ENCODE measurements around the gene TNRC18.

TNRC18 gene

GRCh38 chr7:5469375-5470166 is 45.9 kb upstream of the TNRC18 start:
- DNase-seq = no peak
- Histone ChIP-seq H3K27ac (no peak overlapping the region), H3K4me3 (ENCODE audit: low read depth, low read length) (no peak overlapping the region), H3K36me3 (replicated peaks) (no peaks in the 10 kb centered on the region), H3K27me3 (replicated peaks) (no peaks in the 10 kb centered on the region)
- TF ChIP-seq CTCF (IDR thresholded peaks at IDR 0.05; ENCODE audit: low read depth, low read length, missing control alignments) = no peak
- in situ Hi-C loops (cut with HindIII; ENCODE audit: low pct_ligation_motif_present, low sequenced_read_pairs) = no loop called here

DNA sequence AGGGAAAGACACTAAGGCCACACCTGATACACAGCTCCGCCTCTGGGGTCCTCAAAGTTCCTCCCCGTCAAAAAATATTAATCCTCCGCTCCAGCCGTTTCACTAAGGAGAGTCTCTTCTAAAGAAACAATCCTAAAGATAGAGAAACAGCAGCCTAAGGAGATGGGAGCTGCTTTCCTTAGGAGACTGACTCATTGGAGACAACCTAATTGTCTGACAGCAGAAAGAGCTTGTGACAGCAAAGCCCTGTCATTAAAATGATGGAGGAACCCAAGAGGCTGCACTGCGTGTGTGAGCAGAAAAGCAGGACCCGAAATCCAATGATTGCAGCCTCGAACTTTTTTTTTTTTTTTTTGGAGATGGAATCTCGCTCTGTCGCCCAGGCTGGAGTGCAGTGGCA is 44.0 kb upstream of the TNRC18 start:
- H3K27ac ChIP-seq = no peak overlapping the region
- DNase-seq = no peak
- H3K4me3 ChIP-seq (ENCODE audit: low read depth, low read length) = no peak overlapping the region
- no peak for TF ChIP-seq CTCF (IDR thresholded peaks at IDR 0.05; ENCODE audit: low read depth, low read length, missing control alignments)
- no peaks in the 10 kb centered on the region for H3K36me3 ChIP-seq (replicated peaks)
- in situ Hi-C loops (cut with HindIII; ENCODE audit: low pct_ligation_motif_present, low sequenced_read_pairs) = no loop called here
- H3K27me3 ChIP-seq (replicated peaks) = no peaks in the 10 kb centered on the region

DNA sequence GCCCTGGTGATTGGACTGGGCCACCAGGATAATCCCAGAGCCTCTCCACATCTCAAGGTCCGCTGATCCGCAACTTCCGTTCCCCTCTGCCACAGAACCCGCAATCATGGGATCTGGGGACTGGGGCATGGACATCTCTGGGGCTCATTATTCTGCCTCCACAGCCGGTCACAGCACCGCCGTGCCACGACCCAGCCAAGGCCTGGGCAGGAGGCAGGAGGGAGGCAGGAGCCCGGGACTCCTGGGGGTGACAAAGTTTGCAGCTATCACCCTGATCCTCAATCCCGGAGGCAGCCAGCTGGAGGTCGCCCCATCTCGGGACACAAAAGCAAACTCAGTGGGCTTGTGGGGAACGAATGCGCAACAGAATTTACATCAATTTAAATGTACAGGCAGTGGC is 42.9 kb upstream of the TNRC18 start:
- no peaks in the 10 kb centered on the region for H3K36me3 ChIP-seq (replicated peaks)
- no peak overlapping the region for H3K27ac ChIP-seq
- DNase-seq = no peak
- no peaks in the 10 kb centered on the region for H3K27me3 ChIP-seq (replicated peaks)
- in situ Hi-C loops (cut with HindIII; ENCODE audit: low pct_ligation_motif_present, low sequenced_read_pairs) = no loop called here
- TF ChIP-seq CTCF (IDR thresholded peaks at IDR 0.05; ENCODE audit: low read depth, low read length, missing control alignments) = no peak
- no peak overlapping the region for H3K4me3 ChIP-seq (ENCODE audit: low read depth, low read length)

DNA sequence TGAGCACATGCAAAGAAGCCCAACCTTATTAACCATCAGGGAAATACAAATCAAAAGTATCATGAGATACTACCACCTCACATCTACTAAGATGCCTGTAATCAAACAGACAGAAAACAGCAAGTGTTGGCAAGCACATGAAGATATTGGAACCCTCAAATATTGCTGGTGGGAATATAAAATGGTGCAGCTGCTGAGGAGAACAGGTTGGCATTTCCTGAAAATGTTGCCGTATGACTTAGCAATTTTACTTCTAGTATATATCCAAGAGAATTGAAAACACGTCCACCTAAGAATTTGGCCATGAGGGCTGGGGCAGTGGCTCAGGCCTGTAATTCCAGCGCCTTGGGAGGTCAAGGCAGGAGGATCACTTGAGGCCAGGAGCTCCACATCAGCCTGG is 39.4 kb upstream of the TNRC18 start:
- no peak for TF ChIP-seq CTCF (IDR thresholded peaks at IDR 0.05; ENCODE audit: low read depth, low read length, missing control alignments)
- Histone ChIP-seq H3K4me3 (ENCODE audit: low read depth, low read length) (no peak overlapping the region), H3K36me3 (replicated peaks) (no peaks in the 10 kb centered on the region), H3K27ac (no peak overlapping the region), H3K27me3 (replicated peaks) (no peaks in the 10 kb centered on the region)
- no peak for DNase-seq
- in situ Hi-C loops (cut with HindIII; ENCODE audit: low pct_ligation_motif_present, low sequenced_read_pairs) = no loop called here

DNA sequence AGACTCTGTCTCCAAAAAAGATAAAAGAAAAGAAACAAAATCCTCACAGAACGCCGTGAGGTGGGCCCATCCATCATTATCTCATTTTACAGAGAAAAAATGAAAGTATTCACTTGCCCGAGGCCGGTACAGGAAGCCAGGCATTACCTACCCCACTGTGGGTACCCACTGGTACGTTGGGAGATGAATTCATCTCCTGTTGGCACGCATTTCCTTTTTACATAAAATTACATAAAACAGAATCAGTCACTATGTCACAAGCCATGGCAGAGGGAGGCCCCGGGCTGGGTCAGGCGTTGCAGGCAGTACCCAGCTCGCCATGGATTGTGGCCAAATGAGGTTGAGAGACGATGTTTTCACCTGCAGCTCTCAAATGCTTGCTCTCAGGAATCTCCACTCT is 38.6 kb upstream of the TNRC18 start:
- Histone ChIP-seq H3K4me3 (ENCODE audit: low read depth, low read length) (no peak overlapping the region), H3K27ac (no peak overlapping the region), H3K27me3 (replicated peaks) (no peaks in the 10 kb centered on the region), H3K36me3 (replicated peaks) (no peaks in the 10 kb centered on the region)
- in situ Hi-C loops (cut with HindIII; ENCODE audit: low pct_ligation_motif_present, low sequenced_read_pairs) = no loop called here
- TF ChIP-seq CTCF (IDR thresholded peaks at IDR 0.05; ENCODE audit: low read depth, low read length, missing control alignments) = no peak
- no peak for DNase-seq

All from brain microvascular endothelial cell (primary cell).